Stimulated activated naive CD4-positive, alpha-beta T cell (primary cell): ENCODE results near the gene SFRP5.

Experiments used
- DNase-seq, 6 experiments: peaks; one replicate each; lab custom pipeline; 2025; lab: John Stamatoyannopoulos, UW

Gene SFRP5, protein sequence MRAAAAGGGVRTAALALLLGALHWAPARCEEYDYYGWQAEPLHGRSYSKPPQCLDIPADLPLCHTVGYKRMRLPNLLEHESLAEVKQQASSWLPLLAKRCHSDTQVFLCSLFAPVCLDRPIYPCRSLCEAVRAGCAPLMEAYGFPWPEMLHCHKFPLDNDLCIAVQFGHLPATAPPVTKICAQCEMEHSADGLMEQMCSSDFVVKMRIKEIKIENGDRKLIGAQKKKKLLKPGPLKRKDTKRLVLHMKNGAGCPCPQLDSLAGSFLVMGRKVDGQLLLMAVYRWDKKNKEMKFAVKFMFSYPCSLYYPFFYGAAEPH

DNA sequence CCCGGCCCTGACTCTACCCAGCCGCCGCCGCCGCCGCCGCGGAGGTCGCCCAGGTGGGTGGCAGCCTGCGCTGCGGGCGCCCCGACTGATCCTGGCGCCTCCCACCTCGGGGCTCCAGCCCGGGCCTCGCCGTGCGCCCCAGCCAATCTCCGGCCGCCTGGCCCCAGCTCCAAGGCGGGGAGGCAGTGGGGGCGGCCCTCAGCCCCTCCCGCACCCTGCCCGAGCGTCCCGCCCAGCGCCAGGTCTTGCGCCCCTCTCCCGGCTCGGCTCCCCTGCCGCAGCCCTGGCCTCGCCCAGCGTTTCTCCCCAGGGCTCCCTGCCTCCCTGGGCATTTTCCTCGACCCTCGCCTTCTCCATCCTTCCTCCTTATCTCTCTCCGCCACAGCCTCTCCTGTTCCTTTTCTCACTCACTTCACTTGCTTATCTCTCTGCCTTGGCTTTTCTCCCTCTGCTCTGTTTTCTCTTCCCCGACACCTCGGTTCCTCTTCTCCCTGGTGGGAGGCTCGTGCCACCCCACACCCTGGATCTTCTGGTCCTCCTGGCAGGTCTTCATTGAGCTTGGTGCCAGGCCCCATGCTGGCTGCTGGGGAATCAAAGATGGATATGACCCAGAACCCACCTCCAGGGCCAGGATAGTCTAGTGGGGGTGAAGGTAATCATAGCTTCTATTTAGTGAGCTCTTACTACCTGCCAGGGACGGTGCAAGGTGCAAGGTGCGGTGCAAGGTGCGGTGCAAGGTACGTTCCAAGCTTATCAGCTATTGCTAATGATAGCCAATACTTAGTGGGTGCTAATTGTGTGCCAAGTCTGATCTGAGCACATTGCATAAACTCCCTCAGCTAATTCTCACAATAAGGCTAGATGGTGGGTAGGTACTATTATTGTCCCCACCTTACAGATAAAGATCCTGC is at the start of gene SFRP5:
Gene SFRP5 (minus strand): TSS at position 87 of the 911 bp plus-strand sequence. CDS start 166 bp downstream, outside the sequence.
- DNase-seq: no peak

DNA sequence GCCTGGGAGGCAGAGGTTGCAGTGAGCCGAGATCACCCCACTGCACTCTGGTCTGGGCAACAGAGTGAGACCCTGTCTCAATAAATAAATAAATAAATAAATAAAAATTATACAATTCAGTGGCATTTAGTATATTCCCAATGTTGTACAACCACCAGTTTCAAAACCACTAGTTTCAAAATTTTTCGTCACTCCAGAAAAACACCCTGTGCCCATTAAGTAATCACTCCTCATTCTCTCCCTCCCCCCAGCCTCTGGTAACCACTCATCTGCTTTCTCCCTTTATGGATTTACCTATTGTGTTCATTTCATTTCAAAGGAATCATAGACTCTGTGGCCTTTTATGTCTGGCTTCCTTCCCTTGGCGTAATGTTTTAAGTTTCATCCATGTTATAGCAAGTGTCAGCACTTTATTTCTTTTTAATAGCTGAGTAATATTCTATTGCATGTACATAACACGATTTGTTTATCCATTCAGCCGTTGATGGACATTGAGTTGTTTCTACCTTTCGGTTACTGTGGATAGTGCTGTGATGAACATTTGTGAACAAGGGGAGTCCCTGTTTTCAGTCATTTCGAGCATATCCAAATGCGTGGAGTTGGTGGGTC is 48.4 kb upstream of the SFRP5 start:
- no peak for DNase-seq

DNA sequence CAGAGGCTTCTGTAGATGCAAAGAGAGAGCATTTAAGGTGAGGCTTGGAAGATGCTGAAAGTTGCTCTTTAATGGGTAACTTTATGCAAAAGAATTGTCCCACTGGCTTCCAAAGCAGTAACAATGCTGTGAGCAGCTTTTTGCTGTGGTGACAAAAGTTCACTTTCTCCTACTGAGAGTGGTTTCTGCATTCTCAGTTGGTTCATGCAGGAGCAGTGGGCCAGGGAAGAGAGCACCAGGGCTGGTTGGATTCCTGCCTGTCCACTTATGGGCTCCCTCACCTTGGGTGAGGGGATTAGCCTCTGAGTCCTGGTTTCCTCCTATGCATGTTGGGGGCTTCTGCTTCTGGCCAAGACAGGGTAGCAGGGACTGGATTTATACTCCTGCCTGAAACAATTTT is 46.8 kb upstream of the SFRP5 start:
- DNase-seq: no peak

DNA sequence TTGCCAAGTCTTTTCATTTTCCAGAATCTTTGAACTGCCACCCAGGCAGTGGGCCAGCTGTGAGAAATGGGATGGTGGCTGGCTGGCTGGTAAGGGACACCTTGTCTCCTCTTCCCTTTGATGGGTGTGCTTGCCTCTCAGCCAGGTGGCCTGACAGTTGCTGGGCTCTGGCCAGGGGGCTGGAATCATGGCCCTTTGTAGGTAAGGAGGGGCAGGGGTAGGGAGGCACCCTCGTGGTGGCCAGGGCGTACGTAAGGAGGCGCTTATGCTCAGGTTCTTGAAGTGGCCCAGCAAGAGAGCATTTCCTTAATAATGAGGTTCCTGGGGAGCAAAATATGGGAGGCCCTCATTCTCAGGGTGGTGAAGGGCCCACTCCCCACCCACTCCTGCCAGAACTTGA is 44.8 kb upstream of the SFRP5 start:
- DNase-seq: no peak

DNA sequence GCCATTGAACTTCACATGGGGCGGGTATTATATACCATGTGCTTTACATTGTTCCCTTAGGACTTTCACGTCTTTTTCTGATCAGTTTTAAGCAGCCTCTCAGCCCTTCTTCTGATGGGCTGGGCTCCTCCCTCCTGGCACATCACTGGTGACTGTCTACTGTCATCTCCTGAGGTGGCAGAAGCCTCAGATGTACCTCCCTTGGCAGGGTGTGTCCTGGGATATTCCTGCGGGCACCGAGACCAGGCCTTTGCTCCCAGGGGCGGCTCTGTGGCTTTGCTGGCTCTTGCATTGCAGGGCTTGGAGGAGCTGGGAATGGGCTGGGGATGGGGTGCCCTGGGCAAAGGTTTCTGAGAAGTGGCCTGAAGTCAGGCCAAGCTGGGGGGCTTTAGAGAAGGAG is 43.2 kb upstream of the SFRP5 start:
- no peak for DNase-seq

DNA sequence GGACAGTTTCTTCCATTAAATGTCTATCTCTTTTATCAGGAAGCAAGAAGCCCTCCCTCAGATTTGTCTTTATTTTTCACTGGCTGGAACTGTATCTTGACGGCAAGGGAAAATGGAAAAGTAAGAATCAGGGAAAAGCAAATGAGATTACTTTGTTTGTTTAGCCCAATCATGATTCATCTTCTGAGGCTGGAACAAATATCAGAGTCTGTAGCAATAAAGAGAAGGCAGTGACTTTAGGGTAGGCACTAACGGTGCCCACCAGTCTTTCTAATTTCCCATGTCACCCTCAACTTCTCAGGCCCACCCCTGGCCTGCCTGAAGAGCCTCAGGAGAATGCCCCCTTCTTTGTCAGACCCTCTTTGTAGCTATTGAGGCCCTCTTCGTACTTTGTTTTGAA is 41.5 kb upstream of the SFRP5 start:
- DNase-seq: no peak

DNA sequence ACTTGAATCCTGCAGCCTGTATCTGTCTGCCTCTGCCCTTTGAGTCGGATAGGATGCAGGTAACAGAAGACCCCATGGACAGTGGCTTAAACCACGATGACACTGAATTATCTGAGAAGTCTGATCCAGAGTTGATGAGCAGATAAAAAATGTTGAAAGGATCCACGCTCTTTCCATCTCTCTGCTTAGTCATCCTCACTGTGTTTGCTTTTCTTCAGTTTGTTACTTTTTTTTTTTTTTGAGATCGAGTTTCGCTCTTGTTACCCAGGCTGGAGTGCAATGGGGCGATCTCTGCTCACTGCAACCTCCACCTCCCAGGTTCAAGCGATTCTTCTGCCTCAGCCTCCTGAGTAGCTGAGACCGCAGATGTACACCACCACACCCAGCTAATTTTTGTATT is 40.9 kb upstream of the SFRP5 start:
- DNase-seq: no peak

DNA sequence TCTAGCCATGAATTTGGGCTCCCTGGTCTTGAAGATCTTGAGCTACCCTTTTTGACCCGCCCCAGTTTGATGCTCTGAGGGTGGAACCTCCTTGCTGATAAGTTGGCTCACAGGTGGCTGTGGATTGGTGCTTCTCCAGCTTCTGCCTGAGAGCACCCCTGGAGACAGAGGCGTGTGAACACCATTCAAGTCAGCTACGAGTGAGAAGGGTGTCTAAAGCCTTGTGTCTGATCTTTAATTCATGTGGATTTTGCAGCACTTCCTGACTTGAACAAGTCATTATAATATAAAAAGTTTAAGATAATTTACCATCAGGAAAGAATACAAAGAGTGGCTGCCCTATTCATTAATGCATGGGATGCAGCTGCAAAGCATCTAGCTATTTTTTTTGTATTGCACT is 40.2 kb upstream of the SFRP5 start:
- no peak for DNase-seq

DNA sequence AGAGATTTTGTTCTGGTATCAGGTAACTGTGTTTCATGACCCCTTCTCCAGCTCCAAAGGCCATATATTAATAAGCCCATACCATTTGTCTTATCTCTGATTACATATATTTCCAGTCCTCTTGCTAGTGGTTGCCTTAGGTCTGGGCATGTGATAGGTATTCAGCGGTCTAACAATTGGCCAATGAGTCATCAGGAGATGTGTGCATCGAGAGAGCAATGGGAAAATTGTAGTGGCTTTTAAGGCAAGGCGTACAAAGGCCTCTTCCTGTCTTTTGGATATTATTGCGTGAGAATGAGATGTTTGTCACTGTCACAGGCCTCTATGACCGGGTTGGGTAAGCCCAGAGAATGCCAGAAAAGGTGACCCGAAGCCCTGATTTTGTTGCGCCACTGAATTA is 38.6 kb upstream of the SFRP5 start:
- DNase-seq: no peak

DNA sequence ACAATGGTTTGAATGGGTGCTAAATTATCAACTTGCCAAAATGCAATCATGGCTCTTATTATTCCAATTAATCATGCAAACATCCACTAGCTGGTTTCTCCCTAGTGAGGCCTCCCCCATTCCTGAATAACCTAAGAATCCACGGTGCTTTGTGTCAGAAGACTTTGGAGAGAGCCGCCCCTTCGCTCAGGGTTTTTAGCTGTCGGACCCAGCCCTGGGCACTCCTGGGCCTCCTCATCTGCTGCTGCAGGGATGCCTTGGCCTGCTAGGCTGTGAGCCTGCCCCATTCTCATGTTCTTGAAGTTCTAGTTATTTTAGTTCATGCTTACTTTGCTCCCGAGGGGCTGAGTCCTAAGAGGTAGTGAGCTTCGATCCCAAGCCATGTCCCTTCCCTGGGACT is 34.1 kb upstream of the SFRP5 start:
- DNase-seq: no peak

DNA sequence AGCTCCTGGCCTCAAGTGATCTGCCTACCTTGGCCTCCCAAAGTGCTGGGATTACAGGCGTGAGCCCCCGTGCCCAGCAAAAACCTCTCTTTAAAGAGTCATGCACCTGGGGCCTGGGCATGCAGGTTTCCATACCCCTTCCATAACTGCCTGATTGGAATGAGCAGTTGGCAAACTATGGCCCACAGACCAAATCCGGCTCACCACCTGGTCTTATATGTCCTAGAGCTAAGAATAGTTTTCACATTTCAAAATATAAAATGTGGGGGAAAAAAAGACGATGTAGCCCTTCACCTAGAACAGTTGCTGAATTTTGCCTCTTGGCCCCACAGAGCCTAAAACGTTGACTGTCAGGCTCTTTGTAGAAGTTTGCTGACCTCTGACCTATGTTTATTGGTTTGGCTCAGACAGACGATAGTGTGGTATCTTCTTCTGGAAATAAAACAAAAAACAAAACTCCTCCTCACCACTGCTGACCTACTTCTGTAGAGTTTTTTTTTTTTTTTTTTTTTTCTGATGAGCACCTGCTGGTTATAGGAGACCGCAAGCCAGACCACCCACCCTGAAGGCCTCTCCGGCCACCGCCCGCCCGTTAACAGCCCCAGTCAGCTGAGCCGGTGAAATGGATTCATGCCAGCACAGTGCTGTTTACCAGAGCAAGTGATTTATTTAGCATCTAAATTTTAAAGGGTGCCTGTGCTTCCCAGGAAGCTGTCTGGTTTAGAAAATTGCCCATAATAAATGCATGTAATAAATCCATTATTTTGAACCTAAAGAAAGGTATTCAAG is 33.5 kb upstream of the SFRP5 start:
- no peak for DNase-seq

DNA sequence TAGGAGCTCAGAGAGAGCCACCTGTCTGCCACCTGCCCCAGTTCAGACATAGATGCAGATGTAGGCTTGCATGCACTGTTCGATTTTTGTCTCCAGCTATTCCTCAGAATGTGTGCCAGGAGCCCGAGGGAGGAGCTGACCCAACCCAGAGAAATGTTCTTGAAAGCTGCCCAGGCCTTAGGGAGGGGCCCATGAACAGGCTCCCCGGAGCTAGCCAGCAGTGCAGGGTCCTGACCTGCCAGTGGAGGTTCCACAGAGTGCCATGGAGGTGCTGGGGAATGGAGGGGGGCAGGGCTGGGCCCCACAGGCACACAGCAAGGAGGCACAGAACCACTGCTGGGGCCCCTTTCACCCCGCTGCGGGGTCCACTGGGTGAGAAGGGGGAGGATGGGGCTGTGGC is 29.6 kb upstream of the SFRP5 start:
- DNase-seq: no peak

DNA sequence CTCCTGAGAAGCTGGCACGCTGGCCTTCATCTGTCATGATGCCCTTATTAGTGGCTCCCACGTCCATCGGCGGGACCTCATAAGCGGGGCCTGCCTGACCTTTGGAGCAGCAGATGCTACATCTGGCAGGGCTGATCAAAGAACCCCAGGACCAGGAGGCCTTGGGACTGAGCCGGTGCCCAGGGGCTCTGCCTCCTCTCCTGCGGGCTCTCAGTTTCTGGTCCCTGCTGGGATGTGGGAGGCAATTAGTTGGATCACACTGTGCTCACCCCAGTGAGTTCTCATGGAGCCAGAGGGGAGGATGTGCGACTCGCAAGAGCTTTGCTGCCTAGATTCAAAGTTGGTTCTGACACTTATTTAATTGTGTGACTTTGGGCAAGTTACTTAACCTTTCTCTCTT is 28.7 kb upstream of the SFRP5 start:
- no peak for DNase-seq

DNA sequence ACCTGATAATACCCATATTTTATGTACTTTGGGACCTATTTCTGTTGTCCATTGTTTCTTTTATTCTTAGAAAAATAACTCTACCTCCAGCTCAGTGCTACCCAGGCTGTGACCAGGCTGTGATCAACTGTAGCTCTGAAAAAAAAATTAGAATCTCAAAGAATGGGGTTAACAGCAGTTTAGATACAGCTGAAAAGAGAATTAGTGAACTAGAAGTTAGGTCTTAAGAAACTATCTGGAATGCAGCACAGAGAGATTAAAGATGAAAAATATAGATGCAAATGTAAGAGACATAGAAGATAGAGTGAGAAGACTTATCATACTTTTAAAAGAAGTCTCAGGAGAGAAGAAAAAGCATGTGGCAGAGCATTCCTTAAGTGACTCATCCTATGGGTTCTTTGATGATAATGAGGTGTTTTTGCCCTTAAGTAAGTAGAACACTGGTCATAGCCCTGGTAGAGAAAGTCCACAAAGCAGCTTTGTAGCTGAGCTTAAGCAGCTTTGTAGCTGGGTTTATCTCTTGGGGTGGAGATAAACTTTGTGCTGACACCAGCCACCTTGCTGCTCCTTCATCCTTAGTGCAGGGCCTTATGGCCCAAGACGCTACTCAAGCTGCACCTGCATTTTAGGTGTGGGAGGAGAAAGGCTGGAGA is 27.3 kb upstream of the SFRP5 start:
- no peak for DNase-seq

DNA sequence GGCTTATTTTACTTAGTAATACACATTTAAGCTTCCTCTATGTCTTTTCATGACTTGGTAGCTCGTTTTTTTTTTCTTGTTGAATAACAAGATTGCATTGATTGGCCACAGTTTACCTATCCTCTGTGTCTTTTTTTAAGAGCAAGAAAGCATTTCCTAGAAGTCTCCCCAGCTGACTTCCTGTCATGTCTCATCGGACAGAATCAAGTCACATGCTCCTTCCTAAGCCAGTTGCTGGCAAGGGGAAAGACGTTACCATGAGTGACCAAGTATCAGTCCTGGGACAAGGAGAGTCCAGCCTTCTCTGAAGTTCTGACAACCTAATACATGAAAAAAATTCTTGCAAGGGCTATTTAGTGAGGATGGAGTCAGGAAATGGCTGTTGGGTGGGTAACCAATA is 24.9 kb upstream of the SFRP5 start:
- peak in 3 of 6 experiments; percentile 52 to 56 (median 52) for DNase-seq

DNA sequence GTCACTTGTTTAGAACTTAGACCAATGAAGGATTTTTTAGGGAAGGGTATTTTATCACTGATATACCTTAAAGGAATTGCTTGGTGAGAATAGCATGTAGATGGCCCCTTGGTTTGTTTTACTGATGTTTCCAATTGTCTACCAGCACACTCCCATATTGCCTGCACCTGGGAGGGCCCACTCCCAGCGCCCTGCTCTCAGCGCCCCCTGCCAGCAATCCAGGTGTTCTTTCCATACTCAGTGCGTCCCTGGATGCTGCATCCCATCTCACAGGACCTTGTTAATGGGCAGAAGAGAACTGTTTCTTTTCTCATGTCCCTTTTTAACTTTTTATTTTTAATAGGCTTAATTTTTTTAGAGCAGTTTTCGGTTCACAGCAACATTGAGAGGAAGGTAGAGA is 24.1 kb upstream of the SFRP5 start:
- DNase-seq: no peak

DNA sequence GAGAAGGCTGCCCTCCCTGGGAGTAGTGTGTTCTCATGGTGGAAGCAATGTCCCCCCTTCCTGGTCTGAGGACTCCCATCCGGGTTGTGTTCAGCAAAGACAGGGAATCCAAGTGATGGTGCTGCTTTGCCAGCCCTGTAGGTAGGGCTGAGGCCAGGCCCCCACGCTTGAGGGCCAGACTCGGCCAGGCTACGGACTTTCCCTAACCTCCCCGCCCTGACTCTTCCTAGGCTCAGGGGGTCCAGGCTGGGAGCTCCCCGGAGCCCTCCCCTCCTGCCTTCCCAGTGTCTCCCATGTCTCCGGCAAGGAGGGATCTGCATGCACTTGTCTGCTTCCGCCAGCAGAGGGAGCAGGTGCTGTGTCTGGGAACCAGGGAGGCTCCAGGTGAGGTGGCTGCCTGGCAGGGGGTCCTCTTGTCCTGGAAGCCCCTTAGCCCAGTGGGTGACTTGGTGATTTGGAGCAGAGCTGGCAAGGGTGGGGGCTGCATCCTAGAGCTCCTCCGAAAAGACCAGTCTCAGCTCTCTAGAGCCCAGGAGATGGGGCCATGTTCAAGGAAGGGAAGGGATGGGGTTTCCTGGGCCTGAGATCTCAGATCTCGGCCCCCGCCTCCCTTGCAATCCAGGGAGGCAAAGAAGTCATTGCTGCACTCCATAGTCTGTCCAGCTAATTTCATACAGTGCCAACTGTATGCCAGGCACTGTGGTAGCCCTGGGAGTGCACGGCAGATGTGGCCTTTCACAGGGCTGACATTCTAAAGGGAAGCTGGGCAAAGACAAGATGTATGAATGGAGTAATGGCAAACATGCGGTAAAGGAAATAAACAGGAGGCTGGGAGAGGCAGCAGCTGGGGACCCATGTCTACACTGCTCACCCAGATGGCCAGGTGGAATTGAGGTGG is 20.3 kb upstream of the SFRP5 start:
- DNase-seq: peak; percentile 36 to 75 (median 57)

DNA sequence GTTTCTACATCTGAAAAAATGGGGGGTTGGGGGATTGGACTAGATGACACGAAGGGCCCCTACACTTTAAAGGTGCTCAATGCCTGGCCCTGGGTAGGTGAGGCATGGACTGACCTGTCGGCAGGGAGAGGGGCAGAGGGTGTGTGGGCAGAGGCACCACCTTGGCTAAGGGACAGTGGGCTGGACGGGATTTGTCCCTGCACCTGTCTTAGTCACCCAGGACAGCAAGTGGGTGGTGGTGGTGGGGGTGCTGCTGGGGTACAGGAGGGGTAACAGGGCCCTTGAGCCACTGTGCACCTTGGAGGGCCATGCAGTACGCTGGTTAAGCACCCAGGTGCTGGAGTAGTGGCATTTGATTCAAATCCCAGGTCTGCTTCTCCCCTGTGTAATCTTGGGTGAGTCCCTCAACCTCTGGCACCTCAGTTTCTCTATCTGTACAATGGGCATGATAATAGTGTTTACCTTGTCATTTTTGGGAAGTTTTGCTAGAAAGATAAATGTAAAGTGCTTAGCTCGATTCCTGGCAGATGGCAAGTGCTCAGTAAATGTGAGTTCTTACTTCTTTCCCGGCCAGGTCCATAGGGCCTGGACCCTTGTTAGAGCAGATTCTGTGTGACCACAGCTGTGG is 18.1 kb upstream of the SFRP5 start:
- DNase-seq: no peak

DNA sequence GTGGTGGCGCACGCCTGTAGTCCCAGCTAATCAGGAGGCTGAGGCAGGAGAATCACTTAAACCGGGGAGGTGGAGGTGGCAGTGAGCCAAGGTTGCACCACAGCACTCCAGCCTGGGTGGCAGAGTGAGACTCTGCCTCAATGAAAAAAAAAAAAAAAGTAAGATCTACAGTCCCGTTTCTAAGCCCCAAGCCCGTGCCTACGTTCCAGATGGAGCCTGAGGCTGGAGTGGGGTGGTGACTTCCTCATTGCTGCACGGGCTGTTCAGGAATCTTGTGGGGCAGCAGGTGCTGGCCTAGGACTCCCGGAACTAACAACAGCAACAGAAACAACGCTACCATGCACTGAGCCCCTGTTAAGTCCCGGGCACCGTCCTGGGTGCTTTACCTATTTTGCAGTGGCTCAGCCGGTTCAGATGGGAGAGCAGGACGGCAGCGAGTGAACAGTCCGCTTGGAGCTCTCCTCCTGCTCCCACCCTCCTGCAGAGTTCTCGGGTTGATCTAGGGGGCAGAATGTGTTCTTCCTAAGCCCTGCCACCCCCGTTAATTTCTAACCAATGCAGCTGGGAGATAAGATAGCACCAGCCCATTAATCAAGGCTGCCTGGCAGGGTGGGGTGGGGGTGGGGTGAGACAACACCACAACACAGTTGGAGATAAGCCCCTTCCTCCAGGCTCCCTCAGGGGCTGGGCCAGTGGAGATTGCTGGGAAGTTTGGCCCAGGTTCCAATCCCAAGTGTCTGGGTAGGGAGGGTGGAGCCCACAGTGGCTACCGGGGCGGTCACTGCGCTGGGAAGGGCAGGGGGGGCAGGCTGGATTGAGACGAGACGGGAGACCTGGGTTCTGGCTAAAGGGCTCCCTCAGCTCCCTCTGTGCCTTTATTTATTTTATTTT is 17.0 kb upstream of the SFRP5 start:
- DNase-seq: no peak
